Ovary (tissue), 9 donors: ENCODE data around the gene KIAA1328. TPM values are rescaled to one million over a fixed set of nuclear protein-coding genes. Genes with fewer than 3 reads are reported as not detected.

Experiments used
- DNase-seq, 5 donors: peaks; one replicate each; pipeline ENCODE4 v3.0.0-alpha.2; 2019 to 2020
- H3K27ac ChIP-seq, 2 donors: fragments of 200-600 bp; one replicate each; pipeline versions ENCODE4 v1.5.1 to v1.8.0; 2019 to 2022
- H3K27me3 ChIP-seq: fragments of 200-600 bp; one replicate; pipeline ENCODE4 v1.8.0; 2022
- H3K36me3 ChIP-seq: fragments of 200-600 bp; sonication (generic); one replicate; pipeline ENCODE4 v1.5.1; 2019
- H3K4me1 ChIP-seq: one replicate; pipeline ENCODE4 v1.8.1; 2013; ENCODE audit warnings: mild to moderate bottlenecking, moderate library complexity; ENCODE audit not compliant: insufficient read depth
- H3K4me3 ChIP-seq: fragments of 200-600 bp; sonication (generic); one replicate; pipeline ENCODE4 v1.5.1; 2017
- H3K9me3 ChIP-seq, 2 donors: fragments of 200-600 bp in 1 of 2; sonication (generic) in 1 of 2; one replicate each; pipeline versions ENCODE4 v1.5.1 to v1.8.1; 2013 to 2019; ENCODE audit warnings: mild to moderate bottlenecking in 1 of 2, moderate library complexity in 1 of 2
- EP300 ChIP-seq: sonication (generic); formaldehyde crosslinking; IDR thresholded peaks from one replicate; pipeline ENCODE4 v1.6.1; 2017; ENCODE audit warnings: antibody characterized with exemption
- POLR2A ChIP-seq: fragments of 450-650 bp; IDR thresholded peaks from one replicate; pipeline ENCODE4 v1.6.1; 2017; ENCODE audit warnings: antibody characterized with exemption, mild to moderate bottlenecking, moderate library complexity
- WGBS, 3 donors: extraction: QIAGEN DNeasy Blood & Tissue Kit in 1 of 3; methylation state at CpG; one replicate each; pipeline versions ENCODE4 v1.1.5 to v1.1.7; 2013 to 2017; 5-methylcytosine and 5-hydroxymethylcytosine counted together
- intact Hi-C, 4 donors: fragments of 100-400 bp; cut with DNase I; formaldehyde crosslinking; loops; one replicate each; pipeline versions ENCODE4 v1.11.0 to v1.15.1; 2022 to 2023
- polyA plus RNA-seq, 2 donors: library from polyadenylated mRNA; stranded (reverse); fragments of 200-250 nt in 1 of 2; fragments of 350-450 nt in 1 of 2; fragmentation: Illumina TruSeq in 1 of 2; extraction: RNeasy Lipid Tissue Mini Kit (QIAGEN cat#74804) in 1 of 2; gene quantifications; one replicate each; pipeline ENCODE4 v1.2.3, GENCODE V29; 2013 to 2014
- total RNA-seq, 7 donors: library from RNA; depleted of rRNA in 2 of 7; stranded (reverse); fragments of >200 nt in 2 of 7; fragmentation: NEBNext Ultra II Directional in 3 of 7; extraction: Animal tissue kit (Norgen Biotek cat#: 25700) in 3 of 7; gene quantifications; one replicate each; pipeline versions ENCODE4 v1.1.0 to v1.2.4, GENCODE V29; 2016 to 2023
- TF ChIP-seq, protein P1 (sequence below), 3 donors: fragments of 450-650 bp in 2 of 3; fragments of 200-600 bp in 1 of 3; IDR thresholded peaks; one replicate each; pipeline versions ENCODE4 v1.5.1 to v1.8.0; 2016 to 2022; ENCODE audit warnings: antibody characterized with exemption in 3 of 3, mild to moderate bottlenecking in 1 of 3
- donor health status: DM: no; HTN: no; CAD: no; lungs with moderate emphysema.
- donor health status: DM: no; HTN: no; CAD: no.
- donor health status: Bipolar disorder and iron deficiency.
- donor health status: DM: yes; HTN: yes; CAD: no.
- donor health status: DM: no; HTN: no; CAD: no.
- donor health status: DM: yes; HTN: yes; CAD: no.

Gene KIAA1328
- total and polyA plus RNA-seq, 9 donors: 6.7 to 38.3 (median 18.7) TPM

DNA sequence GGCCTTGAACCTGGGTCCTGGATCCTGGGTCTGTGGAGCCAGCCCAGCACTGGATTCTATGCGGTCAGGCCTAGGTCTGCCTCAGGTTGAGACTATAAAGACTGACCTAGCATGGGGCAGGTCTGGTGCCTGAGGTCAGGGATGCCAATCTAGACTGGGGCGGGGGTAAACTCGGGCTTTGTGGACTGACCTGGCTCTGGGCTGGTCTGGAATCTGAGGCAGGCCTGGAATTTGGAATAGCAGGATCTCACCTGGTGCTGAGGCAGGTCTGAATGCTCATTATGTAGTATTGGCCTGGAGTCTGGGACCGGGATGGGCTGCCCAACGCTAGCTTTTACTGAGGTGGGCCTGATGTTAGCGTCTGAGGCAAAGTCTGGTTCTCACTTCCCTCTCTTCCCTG is 256.0 kb downstream of the KIAA1328 start:
- H3K27ac ChIP-seq: no peak overlapping the region
- no peak overlapping the region for H3K4me3 ChIP-seq
- TF ChIP-seq EP300 (no peak), POLR2A (no peak)
- TF ChIP-seq, protein P1, sequence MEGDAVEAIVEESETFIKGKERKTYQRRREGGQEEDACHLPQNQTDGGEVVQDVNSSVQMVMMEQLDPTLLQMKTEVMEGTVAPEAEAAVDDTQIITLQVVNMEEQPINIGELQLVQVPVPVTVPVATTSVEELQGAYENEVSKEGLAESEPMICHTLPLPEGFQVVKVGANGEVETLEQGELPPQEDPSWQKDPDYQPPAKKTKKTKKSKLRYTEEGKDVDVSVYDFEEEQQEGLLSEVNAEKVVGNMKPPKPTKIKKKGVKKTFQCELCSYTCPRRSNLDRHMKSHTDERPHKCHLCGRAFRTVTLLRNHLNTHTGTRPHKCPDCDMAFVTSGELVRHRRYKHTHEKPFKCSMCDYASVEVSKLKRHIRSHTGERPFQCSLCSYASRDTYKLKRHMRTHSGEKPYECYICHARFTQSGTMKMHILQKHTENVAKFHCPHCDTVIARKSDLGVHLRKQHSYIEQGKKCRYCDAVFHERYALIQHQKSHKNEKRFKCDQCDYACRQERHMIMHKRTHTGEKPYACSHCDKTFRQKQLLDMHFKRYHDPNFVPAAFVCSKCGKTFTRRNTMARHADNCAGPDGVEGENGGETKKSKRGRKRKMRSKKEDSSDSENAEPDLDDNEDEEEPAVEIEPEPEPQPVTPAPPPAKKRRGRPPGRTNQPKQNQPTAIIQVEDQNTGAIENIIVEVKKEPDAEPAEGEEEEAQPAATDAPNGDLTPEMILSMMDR (IDR thresholded peaks at IDR 0.05): no peak
- intact Hi-C loops: no loop called here
- no peaks in the 10 kb centered on the region for H3K27me3 ChIP-seq
- no peak for DNase-seq
- H3K9me3 ChIP-seq: no peaks in the 10 kb centered on the region
- H3K36me3 ChIP-seq: no peaks in the 10 kb centered on the region
- WGBS, 3 donors: 81 to 87% (median 86%) methylated on average over 6 of the region's 6 CpGs
- H3K4me1 ChIP-seq: no peaks in the 10 kb centered on the region

DNA sequence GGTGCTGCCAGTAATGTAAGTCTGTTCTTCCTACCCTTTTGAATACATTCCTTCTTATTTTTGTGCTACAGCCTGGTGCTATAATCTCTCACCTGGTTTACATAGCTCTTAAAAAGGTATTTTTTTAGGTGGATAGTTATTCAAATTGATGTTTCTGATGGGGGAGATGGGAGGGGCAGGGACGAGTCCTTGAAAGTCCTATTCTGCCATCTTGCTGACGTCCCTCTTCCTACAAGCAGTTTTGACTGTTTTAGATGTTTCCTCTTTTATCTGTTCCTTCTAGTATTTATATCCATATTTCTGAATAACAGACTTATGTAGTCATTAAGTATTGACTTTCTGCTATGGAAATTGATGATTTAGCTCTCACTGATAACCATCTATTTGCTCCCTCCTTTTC is 256.4 kb downstream of the KIAA1328 start:
- H3K9me3 ChIP-seq: no peaks in the 10 kb centered on the region
- no peak overlapping the region for H3K27ac ChIP-seq
- H3K4me1 ChIP-seq: no peaks in the 10 kb centered on the region
- intact Hi-C loops: no loop called here
- no peak for DNase-seq
- no peaks in the 10 kb centered on the region for H3K27me3 ChIP-seq
- H3K4me3 ChIP-seq: no peak overlapping the region
- no peaks in the 10 kb centered on the region for H3K36me3 ChIP-seq
- 87 to 90% (median 89%) methylated on average over 2 of the region's 2 CpGs for WGBS, 3 donors
- TF ChIP-seq EP300 (no peak), POLR2A (no peak)
- TF ChIP-seq, protein P1 (IDR thresholded peaks at IDR 0.05): no peak

DNA sequence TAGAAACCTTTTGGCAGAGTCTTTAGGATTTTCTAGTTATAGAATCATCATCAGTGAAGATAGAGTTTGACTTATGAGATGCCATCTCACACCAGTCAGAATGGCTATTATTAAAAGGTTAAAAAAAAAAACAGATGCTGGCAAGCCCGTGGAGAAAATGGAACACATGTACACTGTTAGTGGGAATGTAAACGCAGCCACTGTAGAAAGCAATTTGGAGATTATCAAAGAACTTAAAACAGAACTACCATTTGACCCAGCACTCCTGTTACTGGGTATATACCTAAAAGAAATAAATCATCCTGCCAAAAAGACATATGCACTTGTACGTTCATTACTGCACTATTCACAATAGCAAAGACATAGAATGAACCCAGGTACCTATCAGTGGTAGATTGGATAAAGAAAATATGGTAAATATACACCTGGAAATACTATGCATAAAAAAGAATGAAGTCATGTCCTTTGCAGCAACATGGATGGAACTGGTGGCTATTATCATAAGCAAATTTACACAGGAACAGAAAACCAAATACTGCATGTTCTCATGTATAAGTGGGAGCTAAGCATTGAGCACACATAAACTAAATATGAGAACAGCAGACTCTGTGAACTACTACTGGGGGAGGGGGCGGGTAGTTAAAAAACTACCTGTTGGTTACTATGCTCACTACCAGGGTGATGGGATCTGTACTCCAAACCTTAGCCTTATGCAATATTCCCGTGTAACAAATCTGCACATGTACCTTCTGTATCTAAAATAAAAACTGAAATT is 279.0 kb downstream of the KIAA1328 start:
- TF ChIP-seq EP300 (no peak), POLR2A (no peak)
- TF ChIP-seq, protein P1 (IDR thresholded peaks at IDR 0.05): no peak
- 73 to 79% (median 78%) methylated on average over 5 of the region's 5 CpGs for WGBS, 3 donors
- DNase-seq: no peak
- intact Hi-C loops: no loop called here
- no peaks in the 10 kb centered on the region for H3K9me3 ChIP-seq
- no peak overlapping the region for H3K27ac ChIP-seq
- H3K4me1 ChIP-seq: no peaks in the 10 kb centered on the region
- H3K36me3 ChIP-seq: no peaks in the 10 kb centered on the region
- H3K4me3 ChIP-seq: no peak overlapping the region
- H3K27me3 ChIP-seq: no peaks in the 10 kb centered on the region

DNA sequence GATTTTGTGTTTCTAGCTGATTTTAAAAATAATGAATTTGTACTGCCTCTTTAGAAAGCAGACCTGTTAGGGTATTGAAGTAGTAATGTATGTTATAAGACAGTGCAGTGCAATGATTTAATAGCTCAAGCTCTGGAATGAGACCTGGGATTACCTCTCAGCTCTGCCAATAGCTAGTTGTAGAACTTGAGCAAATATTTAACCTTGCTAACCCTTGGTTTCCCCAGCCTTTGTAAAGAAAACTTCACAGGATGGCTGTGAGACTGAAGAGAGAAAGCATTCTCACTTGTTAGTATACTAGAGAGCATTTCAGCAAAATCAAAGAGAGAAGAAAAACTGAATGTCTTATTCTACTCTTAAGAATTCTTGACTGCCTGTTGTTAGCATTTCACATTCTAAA is 293.9 kb downstream of the KIAA1328 start:
- intact Hi-C loops: no loop called here

More for the DNA sequence above, 293.9 kb downstream of the KIAA1328 start:
- Histone ChIP-seq H3K36me3 (no peaks in the 10 kb centered on the region), H3K4me3 (no peak overlapping the region), H3K27ac (no peak overlapping the region), H3K27me3 (no peaks in the 10 kb centered on the region), H3K9me3 (no peaks in the 10 kb centered on the region), H3K4me1 (no peaks in the 10 kb centered on the region)
- DNase-seq: no peak
- TF ChIP-seq EP300: no peak
- TF ChIP-seq POLR2A: no peak
- TF ChIP-seq, protein P1 (IDR thresholded peaks at IDR 0.05): no peak
